GM18868 (cell line): ENCODE measurements around the gene LPIN2.

Experiments used
- ATAC-seq: cut with Tn5 transposase; IDR thresholded peaks from one replicate; pipeline ENCODE4 v1.9.1; 2021; ENCODE audit warnings: mild to moderate bottlenecking, moderate library complexity; ENCODE audit not compliant: unreplicated experiment

Gene LPIN2

GRCh38 chr18:2967357-2967756 is 45.6 kb downstream of the LPIN2 start:
- no peak for ATAC-seq

GRCh38 chr18:2966560-2966959 is 46.4 kb downstream of the LPIN2 start:
- ATAC-seq = no peak

GRCh38 chr18:2965797-2966196 is 47.1 kb downstream of the LPIN2 start:
- ATAC-seq = no peak

GRCh38 chr18:2964361-2965010 is 48.5 kb downstream of the LPIN2 start:
- ATAC-seq = no peak
